GM12878 (cell line): ENCODE results near the gene ETV6. TPM values are rescaled to one million over a fixed set of nuclear protein-coding genes. Genes with fewer than 3 reads are reported as not detected.
A peak's percentile ranks its signal among the peaks of the same experiment; 100 is the strongest.

Experiments
- ATAC-seq: fragments of 200-7000 bp; cut with Tn5 transposase; 3 replicates; pipeline ENCODE4 v1.9.1; 2020; ENCODE audit warnings: mild to moderate bottlenecking, moderate library complexity
- BruUV-seq: library from RNA; stranded (reverse); fragments of 400-500 nt; replicated peaks from 2 replicates; lab custom pipeline; 2021; lab: Mats Ljungman, UMichigan
- CTCF ChIA-PET: fragments of 300-600 bp; sonication (Branson Sonifier 250); formaldehyde crosslinking; extraction: SDS; loops from one replicate; lab custom pipeline; 2021; ENCODE audit warnings: inconsistent platforms; lab: Yijun Ruan, JAX
- POLR2A ChIA-PET: fragments of 350-600 bp; formaldehyde crosslinking; extraction: SDS; loops from one replicate; lab custom pipeline; 2021; ENCODE audit warnings: inconsistent platforms; lab: Charles Lee
- RAD21 ChIA-PET: fragments of 300-600 bp; sonication (Branson Sonifier 250); formaldehyde crosslinking; loops from one replicate; lab custom pipeline; 2023; ENCODE audit warnings: antibody characterized with exemption; ENCODE audit not compliant: unreplicated experiment; lab: Charles Lee
- SMC1A ChIA-PET: fragments of 300-600 bp; sonication (Branson Sonifier 250); formaldehyde crosslinking; loops from one replicate; lab custom pipeline; 2023; ENCODE audit not compliant: unreplicated experiment, uncharacterized antibody; lab: Charles Lee
- DNase-seq: peaks from one replicate; pipeline ENCODE4 v3.0.0-alpha.2; 2011; ENCODE audit warnings: low read depth, low spot score
- FAIRE-seq: peaks from 3 replicates; lab custom pipeline; 2011; peaks lifted over from hg19 to GRCh38; lab: Jason Lieb, UNC
- H2AFZ ChIP-seq: 2 replicates; pipeline ENCODE4 v1.6.0; 2011; ENCODE audit warnings: low read depth, low read length, control low read depth; ENCODE audit not compliant: control insufficient read depth
- H3K27ac ChIP-seq: 2 replicates; pipeline ENCODE4 v1.5.1; 2011; ENCODE audit warnings: control low read depth; ENCODE audit not compliant: control insufficient read depth, insufficient read depth
- H3K27me3 ChIP-seq, 2 experiments: replicated peaks in 1 of 2; 2 replicates each; pipeline versions ENCODE4 v1.6.0 to v1.6.1; 2011; ENCODE audit warnings: low read length in 1 of 2; ENCODE audit not compliant: control insufficient read depth in 2 of 2, insufficient read depth in 2 of 2
- H3K36me3 ChIP-seq, 2 experiments: 2 replicates each; pipeline ENCODE4 v1.5.1; 2011; ENCODE audit warnings: low read length in 1 of 2; ENCODE audit not compliant: control insufficient read depth in 2 of 2, insufficient read depth in 2 of 2
- H3K4me1 ChIP-seq: 2 replicates; pipeline ENCODE4 v1.6.1; 2011; ENCODE audit warnings: mild to moderate bottlenecking, low read length, moderate library complexity, mixed read lengths; ENCODE audit not compliant: control insufficient read depth, insufficient read depth
- H3K4me2 ChIP-seq: 2 replicates; pipeline ENCODE4 v1.6.0; 2011; ENCODE audit warnings: control low read depth; ENCODE audit not compliant: control insufficient read depth, insufficient read depth
- H3K4me3 ChIP-seq: fragments of 200-600 bp; sonication (generic); 2 replicates; pipeline ENCODE4 v1.5.1; 2016
- H3K79me2 ChIP-seq: 2 replicates; pipeline ENCODE4 v1.6.0; 2011; ENCODE audit warnings: low read length; ENCODE audit not compliant: control insufficient read depth, insufficient read depth
- H3K9ac ChIP-seq: 2 replicates; pipeline ENCODE4 v1.8.0; 2011; ENCODE audit warnings: low read length, control low read depth, mixed read lengths; ENCODE audit not compliant: control insufficient read depth, insufficient read depth
- H3K9me3 ChIP-seq: replicated peaks from 3 replicates; pipeline ENCODE4 v1.5.1; 2011; ENCODE audit warnings: mild to moderate bottlenecking, low read length; ENCODE audit not compliant: control insufficient read depth, insufficient read depth
- H4K20me1 ChIP-seq: 2 replicates; pipeline ENCODE4 v1.6.0; 2011; ENCODE audit not compliant: control insufficient read depth, insufficient read depth
- CREB1 ChIP-seq: IDR thresholded peaks from 2 replicates; pipeline ENCODE4 v1.6.1; 2012; ENCODE audit warnings: low read depth, mild to moderate bottlenecking, inconsistent platforms
- EED ChIP-seq: sonication (generic); IDR thresholded peaks from 2 replicates; pipeline ENCODE4 v1.6.1; 2016; ENCODE audit warnings: antibody characterized with exemption, low read depth
- GATAD2B ChIP-seq: fragments of 450-650 bp; conservative IDR thresholded peaks from 2 replicates; pipeline ENCODE4 v1.6.1; 2017; ENCODE audit warnings: low read depth, mild to moderate bottlenecking, moderate library complexity
- MTA2 ChIP-seq: fragments of 450-650 bp; IDR thresholded peaks from 2 replicates; pipeline ENCODE4 v1.6.1; 2016; ENCODE audit warnings: low read depth, mild to moderate bottlenecking, moderate library complexity
- NFIC ChIP-seq: IDR thresholded peaks from 2 replicates; pipeline ENCODE4 v1.6.1; 2012; ENCODE audit warnings: low read depth, mild to moderate bottlenecking, inconsistent platforms, low read length, moderate library complexity
- PAX8 ChIP-seq: fragments of 450-650 bp; IDR thresholded peaks from 2 replicates; pipeline ENCODE4 v1.6.1; 2017; ENCODE audit warnings: mild to moderate bottlenecking, moderate library complexity
- RAD51 ChIP-seq: fragments of 450-650 bp; IDR thresholded peaks from 2 replicates; pipeline ENCODE4 v1.6.1; 2016; ENCODE audit warnings: moderate library complexity, mild to moderate bottlenecking, inconsistent platforms
- RCOR1 ChIP-seq: conservative IDR thresholded peaks from 2 replicates; pipeline ENCODE4 v1.6.1; 2012; ENCODE audit warnings: low read depth, low read length, improper control_type of control experiment
- RUNX3 ChIP-seq: IDR thresholded peaks from 2 replicates; pipeline ENCODE4 v1.6.1; 2012; ENCODE audit warnings: low read length, inconsistent platforms
- SUPT20H ChIP-seq: IDR thresholded peaks from 2 replicates; pipeline ENCODE4 v1.6.1; 2011; ENCODE audit warnings: low read depth, mild to moderate bottlenecking, low read length, moderate library complexity, borderline replicate concordance; ENCODE audit not compliant: control insufficient read depth
- TCF12 ChIP-seq: IDR thresholded peaks from 2 replicates; pipeline ENCODE4 v1.6.1; 2011; ENCODE audit warnings: low read depth, mild to moderate bottlenecking, low read length
- WGBS: methylation state at CpG from one replicate; pipeline ENCODE4 v1.1.6; 2016; ENCODE audit warnings: low lambda C conversion rate; ENCODE audit not compliant: insufficient replicate concordance, insufficient coverage; ENCODE audit errors: missing lambda C conversion rate; 5-methylcytosine and 5-hydroxymethylcytosine counted together
- in situ Hi-C: fragments of 300-500 bp; cut with MboI; formaldehyde crosslinking; loops from 9 replicates; pipeline ENCODE4 v1.14.3; 2018; ENCODE audit warnings: mixed read lengths
- intact Hi-C: fragments of 100-400 bp; cut with micrococcal nuclease; formaldehyde crosslinking; loops from one replicate; pipeline ENCODE4 v1.14.2; 2022; ENCODE audit not compliant: unreplicated experiment
- polyA plus RNA-seq, 11 experiments: library from polyadenylated mRNA; depleted of rRNA in 4 of 11; unstranded in 6 of 11; stranded (reverse) in 5 of 11; fragments of >200 nt; fragmentation: Nextera tagmentation in 4 of 11; fragmentation: Illumina TruSeq in 1 of 11; extraction: Ambion mirVana in 4 of 11; extraction: Trizol in 1 of 11; gene quantifications; 1 replicate in 1 of 11; 2 replicates in 10 of 11; pipeline versions ENCODE4 v1.2.1 to v1.2.3, GENCODE V29; 2011 to 2016; ENCODE audit warnings: inconsistent platforms in 2 of 11, missing spikeins in 2 of 11, low read depth in 1 of 11
- total RNA-seq, 4 experiments: library from RNA; depleted of rRNA in 3 of 4; stranded (reverse); fragments of >200 nt in 3 of 4; fragmentation: Illumina TruSeq in 1 of 4; extraction: Trizol in 1 of 4; gene quantifications; 2 replicates each; pipeline versions ENCODE4 v1.2.1 to v1.2.3, GENCODE V29; 2013 to 2021
- TF ChIP-seq, protein P1 (sequence below): fragments of 450-650 bp; IDR thresholded peaks from 2 replicates; pipeline ENCODE4 v1.6.1; 2017; ENCODE audit warnings: mild to moderate bottlenecking, moderate library complexity
- TF ChIP-seq, protein P2 (sequence below): IDR thresholded peaks from 2 replicates; pipeline ENCODE4 v1.6.1; 2011; ENCODE audit warnings: low read depth, low read length, improper control_type of control experiment, borderline replicate concordance
- TF ChIP-seq, protein P3 (sequence below): fragments of 450-650 bp; formaldehyde crosslinking; IDR thresholded peaks from 2 replicates; pipeline ENCODE4 v1.5.0; 2022; ENCODE audit warnings: mild to moderate bottlenecking, missing genetic modification characterization

ETV6 gene
- total and polyA plus RNA-seq, 10 of the 15 experiments (the other 5 are each of a cell fraction or from before 2014, with no cell fraction given) = 6.6 to 74.8 (median 24.6) TPM

DNA sequence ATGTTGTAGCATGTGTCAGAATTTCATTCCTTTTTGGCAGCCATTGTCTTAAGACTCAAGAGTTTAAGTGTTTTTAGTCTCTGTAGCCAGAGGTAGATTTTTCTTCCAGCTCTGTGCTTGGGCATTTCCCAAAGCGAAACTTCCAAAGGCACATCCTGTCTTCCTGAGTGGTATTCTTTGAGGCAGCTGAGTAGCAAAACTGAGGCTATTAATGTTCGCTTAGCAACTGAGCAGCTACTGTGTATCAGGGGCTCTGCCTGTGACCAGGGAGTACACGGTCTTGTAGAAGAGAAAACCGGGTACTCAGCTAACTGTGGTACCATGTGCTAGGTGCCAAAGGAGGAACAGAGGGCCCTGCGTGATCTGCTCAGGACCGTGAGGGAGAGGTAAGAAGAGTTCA, 52.0 kb downstream of the ETV6 start (continued):
- TF ChIP-seq RCOR1 = no peak
- TF ChIP-seq MTA2 = no peak
- no peak for TF ChIP-seq GATAD2B
- no peak for TF ChIP-seq RAD51

DNA sequence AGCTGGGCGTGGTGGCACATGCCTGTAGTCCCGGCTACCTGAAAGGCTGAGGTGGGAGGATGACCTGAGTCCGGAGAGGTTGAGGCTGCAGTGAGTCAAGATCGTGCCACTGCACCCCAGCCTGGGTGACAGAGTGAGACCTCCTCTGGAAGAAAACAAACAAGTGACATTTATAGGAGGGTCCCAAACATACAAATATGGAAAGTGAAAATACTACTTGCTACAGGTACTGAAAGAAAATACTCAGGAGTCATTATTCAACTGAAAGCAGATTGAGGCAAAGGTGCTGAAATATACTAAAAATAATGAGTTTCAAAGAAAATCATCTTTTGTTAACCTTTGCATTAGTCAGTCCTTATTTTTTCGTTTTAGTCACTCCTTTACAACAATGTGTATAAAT, 53.5 kb downstream of the ETV6 start:
- RAD21 ChIA-PET = interaction anchor here (1.0 kb wide), 2 partner anchors 15 to 121 kb away, joined by 3 read pairs; no protein-coding TSS in a partner anchor
- DNase-seq = no peak
- Histone ChIP-seq H3K36me3 (peaks cover 2 to 26% of the 10 kb centered on the region in 2 experiments), H3K4me2 (peak overlapping the region; percentile 54; the same call in 1 of the 2 replicates), H4K20me1 (no peaks in the 10 kb centered on the region; the same call in 1 of the 2 replicates), H3K27me3 (no peaks in the 10 kb centered on the region), H3K9me3 (peaks cover under 1% of the 10 kb centered on the region; the same call in 2 of the 3 replicates), H3K4me3 (0 out of 2 replicates have a peak overlapping the region, but pooled peaks have one; percentile 31), H3K9ac (no peak overlapping the region), H2AFZ (no peak overlapping the region), H3K27ac (0 out of 2 replicates have a peak overlapping the region, but pooled peaks have one; percentile 24), H3K79me2 (peaks cover 93% of the 10 kb centered on the region), H3K4me1 (peaks cover 21% of the 10 kb centered on the region)
- BruUV-seq = no TSS peak
- WGBS = 48% methylated on average over 5 of the region's 5 CpGs
- POLR2A ChIA-PET = interaction anchor here (1.0 to 2.6 kb wide), 2 partner anchors 18 to 144 kb away, joined by 3 to 7 read pairs; no protein-coding TSS in a partner anchor
- no peak for FAIRE-seq
- intact Hi-C loops = no loop called here
- SMC1A ChIA-PET = interaction anchor here (0.9 to 6.6 kb wide), 5 partner anchors 15 to 46 kb away, joined by 3 to 35 read pairs (median 4); no protein-coding TSS in a partner anchor
- CTCF ChIA-PET = no interaction called here
- in situ Hi-C loops = no loop called here
- ATAC-seq = peak; percentile 83
- TF ChIP-seq, protein P1, sequence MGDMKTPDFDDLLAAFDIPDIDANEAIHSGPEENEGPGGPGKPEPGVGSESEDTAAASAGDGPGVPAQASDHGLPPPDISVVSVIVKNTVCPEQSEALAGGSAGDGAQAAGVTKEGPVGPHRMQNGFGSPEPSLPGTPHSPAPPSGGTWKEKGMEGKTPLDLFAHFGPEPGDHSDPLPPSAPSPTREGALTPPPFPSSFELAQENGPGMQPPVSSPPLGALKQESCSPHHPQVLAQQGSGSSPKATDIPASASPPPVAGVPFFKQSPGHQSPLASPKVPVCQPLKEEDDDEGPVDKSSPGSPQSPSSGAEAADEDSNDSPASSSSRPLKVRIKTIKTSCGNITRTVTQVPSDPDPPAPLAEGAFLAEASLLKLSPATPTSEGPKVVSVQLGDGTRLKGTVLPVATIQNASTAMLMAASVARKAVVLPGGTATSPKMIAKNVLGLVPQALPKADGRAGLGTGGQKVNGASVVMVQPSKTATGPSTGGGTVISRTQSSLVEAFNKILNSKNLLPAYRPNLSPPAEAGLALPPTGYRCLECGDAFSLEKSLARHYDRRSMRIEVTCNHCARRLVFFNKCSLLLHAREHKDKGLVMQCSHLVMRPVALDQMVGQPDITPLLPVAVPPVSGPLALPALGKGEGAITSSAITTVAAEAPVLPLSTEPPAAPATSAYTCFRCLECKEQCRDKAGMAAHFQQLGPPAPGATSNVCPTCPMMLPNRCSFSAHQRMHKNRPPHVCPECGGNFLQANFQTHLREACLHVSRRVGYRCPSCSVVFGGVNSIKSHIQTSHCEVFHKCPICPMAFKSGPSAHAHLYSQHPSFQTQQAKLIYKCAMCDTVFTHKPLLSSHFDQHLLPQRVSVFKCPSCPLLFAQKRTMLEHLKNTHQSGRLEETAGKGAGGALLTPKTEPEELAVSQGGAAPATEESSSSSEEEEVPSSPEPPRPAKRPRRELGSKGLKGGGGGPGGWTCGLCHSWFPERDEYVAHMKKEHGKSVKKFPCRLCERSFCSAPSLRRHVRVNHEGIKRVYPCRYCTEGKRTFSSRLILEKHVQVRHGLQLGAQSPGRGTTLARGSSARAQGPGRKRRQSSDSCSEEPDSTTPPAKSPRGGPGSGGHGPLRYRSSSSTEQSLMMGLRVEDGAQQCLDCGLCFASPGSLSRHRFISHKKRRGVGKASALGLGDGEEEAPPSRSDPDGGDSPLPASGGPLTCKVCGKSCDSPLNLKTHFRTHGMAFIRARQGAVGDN = 0 out of 2 replicates have a peak, but pooled peaks have one; percentile 19
- TF ChIP-seq, protein P2, sequence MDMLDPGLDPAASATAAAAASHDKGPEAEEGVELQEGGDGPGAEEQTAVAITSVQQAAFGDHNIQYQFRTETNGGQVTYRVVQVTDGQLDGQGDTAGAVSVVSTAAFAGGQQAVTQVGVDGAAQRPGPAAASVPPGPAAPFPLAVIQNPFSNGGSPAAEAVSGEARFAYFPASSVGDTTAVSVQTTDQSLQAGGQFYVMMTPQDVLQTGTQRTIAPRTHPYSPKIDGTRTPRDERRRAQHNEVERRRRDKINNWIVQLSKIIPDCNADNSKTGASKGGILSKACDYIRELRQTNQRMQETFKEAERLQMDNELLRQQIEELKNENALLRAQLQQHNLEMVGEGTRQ = no peak
- TF ChIP-seq, protein P3, sequence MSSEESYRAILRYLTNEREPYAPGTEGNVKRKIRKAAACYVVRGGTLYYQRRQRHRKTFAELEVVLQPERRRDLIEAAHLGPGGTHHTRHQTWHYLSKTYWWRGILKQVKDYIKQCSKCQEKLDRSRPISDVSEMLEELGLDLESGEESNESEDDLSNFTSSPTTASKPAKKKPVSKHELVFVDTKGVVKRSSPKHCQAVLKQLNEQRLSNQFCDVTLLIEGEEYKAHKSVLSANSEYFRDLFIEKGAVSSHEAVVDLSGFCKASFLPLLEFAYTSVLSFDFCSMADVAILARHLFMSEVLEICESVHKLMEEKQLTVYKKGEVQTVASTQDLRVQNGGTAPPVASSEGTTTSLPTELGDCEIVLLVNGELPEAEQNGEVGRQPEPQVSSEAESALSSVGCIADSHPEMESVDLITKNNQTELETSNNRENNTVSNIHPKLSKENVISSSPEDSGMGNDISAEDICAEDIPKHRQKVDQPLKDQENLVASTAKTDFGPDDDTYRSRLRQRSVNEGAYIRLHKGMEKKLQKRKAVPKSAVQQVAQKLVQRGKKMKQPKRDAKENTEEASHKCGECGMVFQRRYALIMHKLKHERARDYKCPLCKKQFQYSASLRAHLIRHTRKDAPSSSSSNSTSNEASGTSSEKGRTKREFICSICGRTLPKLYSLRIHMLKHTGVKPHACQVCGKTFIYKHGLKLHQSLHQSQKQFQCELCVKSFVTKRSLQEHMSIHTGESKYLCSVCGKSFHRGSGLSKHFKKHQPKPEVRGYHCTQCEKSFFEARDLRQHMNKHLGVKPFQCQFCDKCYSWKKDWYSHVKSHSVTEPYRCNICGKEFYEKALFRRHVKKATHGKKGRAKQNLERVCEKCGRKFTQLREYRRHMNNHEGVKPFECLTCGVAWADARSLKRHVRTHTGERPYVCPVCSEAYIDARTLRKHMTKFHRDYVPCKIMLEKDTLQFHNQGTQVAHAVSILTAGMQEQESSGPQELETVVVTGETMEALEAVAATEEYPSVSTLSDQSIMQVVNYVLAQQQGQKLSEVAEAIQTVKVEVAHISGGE = no peak
- peak; percentile 79; the same call in 1 of the 2 replicates for TF ChIP-seq NFIC
- TF ChIP-seq SUPT20H = no peak
- 0 out of 2 replicates have a peak, but pooled peaks have one; percentile 19 for TF ChIP-seq CREB1
- no peak for TF ChIP-seq TCF12
- TF ChIP-seq RUNX3 = no peak
- peak; percentile 38; the same call in 1 of the 2 replicates for TF ChIP-seq EED
- TF ChIP-seq PAX8 = no peak
